Stimulated activated CD8-positive, alpha-beta memory T cell treated with anti-CD3 and anti-CD28 coated beads, Interleukin-12 subunit alpha, Interleukin-12 subunit beta, amount 100 ng/mL, for 1 hour (primary cell): ENCODE results near the gene VASN.

ENCODE experiments used
- DNase-seq: peaks from one replicate; pipeline ENCODE4 v3.0.0-alpha.2; 2020; ENCODE audit warnings: low read depth

Gene VASN

GRCh38 chr16:4426021-4426684 lies 54.5 kb downstream of the VASN start:
- no peak for DNase-seq

DNA sequence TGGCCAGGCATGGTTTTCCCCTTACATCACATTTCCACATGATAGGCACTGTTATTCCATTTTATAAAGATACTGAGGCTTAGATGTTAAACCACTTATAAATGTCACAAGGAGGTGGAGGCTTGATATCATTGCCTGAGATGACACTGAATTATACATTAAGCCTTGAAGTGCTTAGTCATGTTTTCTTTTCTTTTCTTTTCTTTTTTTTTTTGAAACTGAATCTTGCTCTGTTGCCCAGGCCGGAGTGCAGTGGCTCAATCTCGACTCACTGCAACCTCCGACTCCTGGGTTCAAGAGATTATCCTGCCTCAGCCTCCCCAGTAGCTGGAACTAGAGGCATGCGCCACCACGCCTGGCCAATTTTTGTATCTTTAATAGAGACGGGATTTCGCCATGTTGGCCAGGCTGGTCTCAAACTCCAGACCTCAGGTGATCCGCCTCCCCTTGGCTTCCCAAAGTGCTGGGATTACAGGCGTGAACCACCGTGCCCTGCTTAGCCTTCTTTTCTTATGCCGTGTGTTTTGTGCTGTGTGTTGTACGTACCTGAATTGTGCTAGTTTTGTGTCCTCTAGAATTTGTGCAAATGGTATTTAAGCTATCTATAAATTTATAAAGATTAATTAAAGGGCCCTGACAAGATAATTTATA lies 55.2 kb downstream of the VASN start:
- no peak for DNase-seq

DNA sequence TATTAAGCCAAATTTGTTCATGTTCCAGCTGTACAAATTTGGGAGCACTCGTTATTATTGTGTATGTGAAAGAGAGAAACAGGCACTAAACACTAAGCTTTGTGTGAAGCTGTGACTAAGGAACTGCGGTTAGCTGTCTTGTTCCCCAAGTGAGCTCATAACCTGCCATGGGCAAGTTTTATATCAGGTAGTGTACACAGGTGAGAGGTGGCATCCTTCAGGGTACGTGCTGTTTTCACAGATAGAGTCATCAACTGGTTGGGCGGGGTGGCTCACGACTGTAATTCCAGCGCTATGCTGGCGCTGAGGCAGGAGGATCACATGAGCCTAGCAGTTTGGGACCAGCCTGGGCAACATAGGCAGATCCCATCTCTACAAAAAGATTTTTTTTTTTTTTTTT lies 56.9 kb downstream of the VASN start:
- no peak for DNase-seq

GRCh38 chr16:4431023-4431422 lies 59.4 kb downstream of the VASN start:
- DNase-seq, result no peak
